KOPT-K1 (cell line): ENCODE results near the gene CST6.
"Not testable (repeated sequence)": the region's sequence is repeated elsewhere in the genome, so short reads cannot be mapped to it uniquely, and the experiment has no call there.

Experiments used
- H3K27ac ChIP-seq: fragments of 200-600 bp; sonication (generic); 2 replicates; pipeline ENCODE4 v1.5.1; 2016; ENCODE audit warnings: antibody characterized with exemption, mild to moderate bottlenecking, low read depth, low read length; ENCODE audit not compliant: poor library complexity, severe bottlenecking
- H3K36me3 ChIP-seq: fragments of 200-600 bp; sonication (generic); 2 replicates; pipeline ENCODE4 v1.5.1; 2017; ENCODE audit warnings: antibody characterized with exemption, mild to moderate bottlenecking, low read length, moderate library complexity; ENCODE audit not compliant: insufficient read depth
- H3K9me3 ChIP-seq: fragments of 200-600 bp; sonication (generic); 2 replicates; pipeline ENCODE4 v1.5.1; 2017; ENCODE audit warnings: antibody characterized with exemption, low read length, mild to moderate bottlenecking; ENCODE audit not compliant: insufficient read depth, poor library complexity, severe bottlenecking

CST6 gene

DNA sequence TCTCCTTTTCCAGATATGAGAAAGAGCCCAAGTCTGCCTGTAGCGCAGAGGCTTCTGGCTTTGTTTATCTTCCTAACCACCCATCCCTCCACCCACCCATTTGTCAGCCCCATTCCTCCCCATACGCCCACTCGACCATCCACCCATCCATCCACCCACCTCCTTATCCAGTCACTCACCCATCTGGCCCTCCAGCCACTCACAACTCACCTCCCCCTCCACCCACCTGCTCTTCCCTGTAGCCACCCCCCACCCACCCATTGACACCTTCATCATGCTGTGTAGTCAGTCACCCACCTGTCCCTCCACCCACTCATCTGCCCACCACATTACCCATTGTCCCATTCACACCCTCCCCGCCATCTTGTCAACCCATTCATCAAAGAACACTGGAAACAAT, 5.5 kb downstream of the CST6 start:
- Histone ChIP-seq H3K36me3 (no peaks in the 10 kb centered on the region), H3K9me3 (no peaks in the 10 kb centered on the region)

GRCh38 chr11:66020212-66020611, 8.4 kb downstream of the CST6 start:
- H3K36me3 ChIP-seq: no peaks in the 10 kb centered on the region
- no peak overlapping the region for H3K27ac ChIP-seq
- H3K9me3 ChIP-seq: no peaks in the 10 kb centered on the region

More for the DNA sequence above, 5.5 kb downstream of the CST6 start:
- no peak overlapping the region for H3K27ac ChIP-seq

- H3K27ac ChIP-seq: no peak overlapping the region
- H3K36me3 ChIP-seq: no peaks in the 10 kb centered on the region
- H3K9me3 ChIP-seq: no peaks in the 10 kb centered on the region
Observed at GRCh38 chr11:66020618-66021357, 9.0 kb downstream of the CST6 start.

DNA sequence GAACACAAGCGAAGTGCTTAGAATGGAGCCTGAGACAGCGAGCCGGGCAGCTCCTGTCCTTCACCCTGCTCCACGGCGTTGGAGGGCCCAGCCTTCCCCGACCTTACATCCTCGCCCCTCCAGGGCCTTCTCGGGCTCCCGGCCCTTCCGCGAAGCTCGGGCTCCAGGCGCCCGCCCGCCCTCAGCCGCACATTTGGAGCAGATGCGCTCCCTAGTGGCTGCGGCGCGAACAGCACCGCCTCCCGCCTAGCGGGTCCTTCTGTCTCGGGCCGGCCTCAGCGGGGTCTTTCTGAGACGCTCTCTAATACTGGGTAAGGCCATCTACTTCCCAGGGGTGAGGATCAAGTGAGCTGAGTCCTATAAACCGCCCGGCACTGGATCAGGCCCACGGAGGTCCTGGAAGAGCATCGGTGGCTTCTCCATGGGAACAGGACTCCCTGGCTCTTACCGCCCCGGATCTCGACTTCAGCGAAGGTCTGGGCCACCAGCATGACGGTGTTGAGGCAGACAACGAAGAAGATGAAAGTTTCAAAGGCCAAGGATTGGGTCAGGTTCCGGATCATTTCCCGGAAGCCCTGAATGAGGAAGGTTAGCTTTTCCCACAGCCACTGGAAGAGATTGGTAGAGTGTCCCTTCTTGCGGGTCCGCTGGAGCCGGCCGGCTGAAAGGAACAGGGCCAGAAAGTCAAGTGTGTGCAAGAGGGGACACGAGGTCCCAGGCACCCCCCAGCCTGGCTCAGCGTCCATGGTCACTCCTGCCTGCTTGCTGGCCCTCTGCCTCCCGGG, 10.8 kb downstream of the CST6 start:
- H3K9me3 ChIP-seq: no peaks in the 10 kb centered on the region
- no peak overlapping the region for H3K27ac ChIP-seq
- no peaks in the 10 kb centered on the region for H3K36me3 ChIP-seq

- not testable (repeated sequence) for H3K27ac ChIP-seq, H3K9me3 ChIP-seq, H3K36me3 ChIP-seq
Observed at GRCh38 chr11:66023186-66023440, 11.3 kb downstream of the CST6 start.

DNA sequence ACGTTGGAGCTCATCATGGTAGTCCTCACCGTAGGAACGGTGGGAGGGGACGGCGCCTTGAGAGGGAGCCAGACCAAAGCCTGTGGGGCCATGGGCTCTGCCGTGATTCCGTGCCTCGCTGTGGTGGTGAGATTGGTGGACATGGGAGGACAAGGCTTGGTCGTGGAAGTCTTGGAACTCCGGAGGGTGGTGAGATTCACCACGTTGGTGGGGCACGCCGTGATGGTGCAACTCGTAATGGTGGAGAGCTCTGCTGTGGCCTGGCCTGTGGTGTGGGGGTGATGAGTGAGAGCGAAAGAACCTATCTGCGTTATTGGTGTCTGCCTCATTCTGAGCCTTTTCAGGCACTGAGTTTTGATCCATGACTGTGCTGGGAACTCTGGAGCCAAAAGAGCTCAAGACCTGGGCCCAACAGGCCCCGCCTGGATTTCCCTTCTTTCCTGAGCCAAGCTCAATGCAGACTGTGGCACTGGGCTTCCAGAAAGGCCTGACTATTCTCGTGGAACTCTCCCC, 14.3 kb downstream of the CST6 start, which contains the start of gene CATSPER1:
TSS of gene CATSPER1 (minus strand) at position 463 of the 513 bp plus-strand sequence. CDS start at position 363, 100 bp downstream.
- Histone ChIP-seq H3K27ac (no peak within 1 kb of the TSS), H3K36me3 (no peaks in the 10 kb centered on the region), H3K9me3 (no peaks in the 10 kb centered on the region)

DNA sequence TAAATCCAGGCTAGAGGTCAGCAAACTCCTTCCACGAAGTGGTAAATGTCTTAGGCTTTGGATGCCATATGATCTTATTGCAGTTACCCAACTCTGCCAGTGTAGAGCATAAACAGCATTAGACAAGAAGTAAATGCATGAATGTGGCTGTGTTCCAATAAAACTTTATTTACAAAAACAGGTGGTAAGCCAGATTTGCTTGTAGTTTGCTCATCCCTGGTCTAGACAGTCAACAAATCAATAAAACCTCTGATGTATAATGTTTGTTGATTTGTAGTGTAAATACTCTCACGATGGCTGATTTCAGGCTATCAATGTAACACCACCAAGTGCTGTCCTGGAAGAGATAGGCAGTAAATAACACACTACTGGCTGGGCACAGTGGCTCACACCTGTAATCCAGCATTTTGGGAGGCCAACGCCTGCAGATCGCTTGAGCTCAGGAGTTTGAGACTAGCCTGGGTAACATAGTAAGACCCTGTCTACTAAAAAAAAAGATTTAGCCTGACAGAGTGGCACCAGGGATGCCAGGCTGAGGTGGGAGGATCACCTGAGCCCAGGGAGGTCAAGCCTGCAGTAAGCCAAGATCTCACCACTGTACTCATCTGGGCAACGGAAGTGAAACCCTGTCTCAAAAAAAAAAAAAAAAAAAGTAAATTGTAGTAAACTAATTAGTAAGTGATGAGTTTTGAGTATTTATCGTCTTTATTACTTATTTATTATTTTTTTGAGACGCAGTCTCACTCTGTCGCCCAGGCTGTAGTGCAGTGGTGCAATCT, 21.3 kb downstream of the CST6 start:
- H3K9me3 ChIP-seq: no peaks in the 10 kb centered on the region
- H3K27ac ChIP-seq: no peak overlapping the region
- no peaks in the 10 kb centered on the region for H3K36me3 ChIP-seq

DNA sequence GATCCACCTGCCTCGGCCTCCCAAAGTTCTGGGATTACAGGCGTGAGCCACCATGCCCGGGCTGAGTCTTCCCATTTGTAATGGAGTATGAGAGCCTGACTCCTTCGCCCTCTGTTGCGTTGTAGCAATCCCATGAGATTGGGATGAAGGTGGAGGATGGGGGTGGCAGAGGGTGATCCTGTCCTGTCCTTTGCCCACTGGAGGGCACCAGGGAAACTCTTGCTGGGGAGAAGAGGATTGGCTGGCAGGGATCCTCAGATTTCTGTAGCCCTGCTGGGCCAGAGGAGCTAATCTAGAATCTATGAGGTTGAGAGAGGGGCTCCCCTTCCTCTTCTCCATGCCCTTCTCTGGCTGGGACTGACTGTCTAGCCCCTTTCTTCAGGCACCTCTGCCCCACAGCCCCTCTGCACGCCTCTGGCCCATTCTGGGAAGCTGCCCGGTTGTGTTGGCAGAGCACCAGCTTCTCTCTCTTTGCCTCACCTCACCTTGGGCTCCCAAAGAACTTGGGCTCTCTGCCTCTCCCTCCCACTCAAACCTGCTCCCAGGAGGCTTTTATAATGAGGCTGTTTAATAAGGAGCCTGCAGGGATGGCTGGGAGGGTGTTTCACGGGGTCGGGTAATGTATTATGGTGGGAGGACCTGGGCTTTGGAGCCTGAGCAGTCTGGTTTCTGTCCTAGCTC, 24.0 kb downstream of the CST6 start:
- H3K9me3 ChIP-seq: no peaks in the 10 kb centered on the region
- H3K36me3 ChIP-seq: no peaks in the 10 kb centered on the region
- no peak overlapping the region for H3K27ac ChIP-seq

DNA sequence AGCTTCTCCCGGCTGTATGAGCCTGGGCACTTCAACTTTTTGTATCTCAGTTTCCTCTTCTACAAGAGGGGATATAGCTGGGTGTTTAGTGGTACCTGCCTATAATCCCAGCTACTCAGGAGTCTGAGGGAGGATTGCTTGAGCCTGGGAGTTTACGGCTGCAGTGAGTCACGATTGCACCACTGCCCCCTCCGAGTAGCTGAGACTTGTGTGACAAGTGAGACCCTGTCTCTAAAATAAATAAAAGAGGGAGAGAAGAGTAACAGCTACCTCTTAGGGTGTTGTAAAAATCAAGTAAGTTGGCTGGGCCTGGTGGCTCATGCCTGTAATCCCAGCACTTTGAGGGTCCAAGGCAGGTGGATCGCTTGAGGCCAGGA, 24.5 kb downstream of the CST6 start:
- Histone ChIP-seq H3K36me3 (no peaks in the 10 kb centered on the region), H3K27ac (no peak overlapping the region), H3K9me3 (no peaks in the 10 kb centered on the region)

DNA sequence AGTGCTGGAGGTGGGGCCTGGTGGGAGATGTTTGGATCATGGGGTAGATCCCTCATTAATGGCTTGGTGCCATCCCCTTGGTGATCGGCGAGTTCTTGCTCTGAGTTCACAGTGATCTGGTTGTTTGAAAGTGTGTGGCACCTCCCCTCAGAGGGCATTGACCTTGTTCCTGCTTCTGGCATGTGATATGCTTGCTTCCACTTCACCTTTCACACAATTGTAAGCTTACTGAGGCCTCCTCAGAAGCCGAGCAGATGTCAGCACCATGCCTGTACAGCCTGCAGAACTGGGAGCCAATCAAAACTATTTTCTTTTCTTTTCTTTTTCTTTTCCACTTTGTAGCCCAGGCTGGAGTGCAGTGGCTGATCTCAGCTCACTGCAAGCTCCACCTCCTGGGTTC, 25.5 kb downstream of the CST6 start:
- H3K27ac ChIP-seq: no peak overlapping the region
- H3K9me3 ChIP-seq: no peaks in the 10 kb centered on the region
- H3K36me3 ChIP-seq: no peaks in the 10 kb centered on the region

GRCh38 chr11:66039765-66040164, 28.0 kb downstream of the CST6 start:
- H3K27ac ChIP-seq: no peak overlapping the region
- no peaks in the 10 kb centered on the region for H3K9me3 ChIP-seq
- no peaks in the 10 kb centered on the region for H3K36me3 ChIP-seq

- no peaks in the 10 kb centered on the region for H3K9me3 ChIP-seq
- no peaks in the 10 kb centered on the region for H3K36me3 ChIP-seq
- H3K27ac ChIP-seq: no peak overlapping the region
Observed at GRCh38 chr11:66042227-66042995, 30.6 kb downstream of the CST6 start.

GRCh38 chr11:66042996-66043906, 31.4 kb downstream of the CST6 start:
- Histone ChIP-seq H3K36me3 (no peaks in the 10 kb centered on the region), H3K27ac (no peak overlapping the region), H3K9me3 (no peaks in the 10 kb centered on the region)
